K562 (cell line): ENCODE data around the gene CSDE1. TPM values are rescaled to one million over a fixed set of nuclear protein-coding genes. Genes with fewer than 3 reads are reported as not detected.

Experiments used
- CBFB ChIP-seq: sonication (generic); formaldehyde crosslinking; IDR thresholded peaks from 2 replicates; pipeline ENCODE4 v1.4.0; 2020; ENCODE audit warnings: mild to moderate bottlenecking, missing genetic modification reagents
- CHD2 ChIP-seq: IDR thresholded peaks from 2 replicates; pipeline ENCODE4 v1.6.1; 2011; ENCODE audit warnings: low read depth, low read length
- CREB3 ChIP-seq: fragments of 450-650 bp; conservative IDR thresholded peaks from 2 replicates; pipeline ENCODE4 v1.6.1; 2016; ENCODE audit warnings: missing genetic modification characterization, low read depth, mild to moderate bottlenecking, missing compliant biosample characterization, moderate library complexity
- FOXA1 ChIP-seq: fragments of 450-650 bp; IDR thresholded peaks from 2 replicates; pipeline ENCODE4 v1.6.1; 2016; ENCODE audit warnings: mild to moderate bottlenecking, borderline replicate concordance
- HMG20A ChIP-seq: fragments of 450-650 bp; formaldehyde crosslinking; conservative IDR thresholded peaks from 2 replicates; pipeline ENCODE4 v1.4.0; 2020; ENCODE audit warnings: mild to moderate bottlenecking, mixed read lengths
- MNT ChIP-seq, 2 experiments: fragments of 450-650 bp; conservative IDR thresholded peaks; 2 replicates each; pipeline ENCODE4 v1.6.1; 2017; ENCODE audit warnings: mild to moderate bottlenecking in 2 of 2, moderate library complexity in 2 of 2
- NELFE ChIP-seq: IDR thresholded peaks from 2 replicates; pipeline ENCODE4 v1.6.1; 2011; ENCODE audit warnings: mild to moderate bottlenecking; ENCODE audit not compliant: insufficient read depth, insufficient read length
- NFYB ChIP-seq: IDR thresholded peaks from 2 replicates; pipeline ENCODE4 v1.6.1; 2011; ENCODE audit warnings: mild to moderate bottlenecking, moderate library complexity; ENCODE audit not compliant: insufficient read length; ENCODE audit errors: extremely low read depth
- PTRF ChIP-seq: fragments of 450-650 bp; IDR thresholded peaks from 2 replicates; pipeline ENCODE4 v1.6.1; 2016; ENCODE audit warnings: mild to moderate bottlenecking, missing genetic modification characterization, missing compliant biosample characterization
- RREB1 ChIP-seq: fragments of 250-450 bp; sonication (Bioruptor Pico); IDR thresholded peaks from 2 replicates; pipeline ENCODE4 v1.4.0; 2020
- SLC30A9 ChIP-seq: fragments of 250-450 bp; sonication (Bioruptor Pico); IDR thresholded peaks from 2 replicates; pipeline ENCODE4 v1.8.0; 2022; ENCODE audit warnings: mild to moderate bottlenecking, moderate library complexity
- SMAD1 ChIP-seq: fragments of 150-350 bp; IDR thresholded peaks from 2 replicates; pipeline ENCODE4 v1.6.1; 2014; ENCODE audit warnings: low read length, low read depth; ENCODE audit not compliant: partially characterized antibody
- SRSF9 ChIP-seq: fragments of 200-400 bp; formaldehyde crosslinking; IDR thresholded peaks from 2 replicates; pipeline ENCODE4 v1.6.1; 2017; ENCODE audit warnings: low read depth, low read length, borderline replicate concordance
- TAF7 ChIP-seq: fragments of 450-650 bp; IDR thresholded peaks from 2 replicates; pipeline ENCODE4 v1.6.1; 2016; ENCODE audit warnings: missing genetic modification characterization, missing compliant biosample characterization
- ZBED1 ChIP-seq: IDR thresholded peaks from 2 replicates; pipeline ENCODE4 v1.6.1; 2014
- ZEB2 ChIP-seq: fragments of 450-650 bp; IDR thresholded peaks from 2 replicates; pipeline ENCODE4 v1.6.1; 2016
- ZNF134 ChIP-seq: fragments of 250-450 bp; sonication (Bioruptor Pico); conservative IDR thresholded peaks from 2 replicates; pipeline ENCODE4 v1.4.0; 2020
- ZNF584 ChIP-seq: fragments of 200-800 bp; sonication (Bioruptor generic); IDR thresholded peaks from 2 replicates; pipeline ENCODE4 v1.6.1; 2016; ENCODE audit warnings: low read depth, mild to moderate bottlenecking, missing genetic modification characterization, missing compliant biosample characterization
- ZNF707 ChIP-seq: fragments of 250-450 bp; sonication (Bioruptor Pico); conservative IDR thresholded peaks from 2 replicates; pipeline ENCODE4 v1.8.0; 2022; ENCODE audit warnings: inconsistent platforms, mild to moderate bottlenecking, moderate library complexity
- ZNF766 ChIP-seq: fragments of 200-800 bp; sonication (Bioruptor generic); conservative IDR thresholded peaks from 2 replicates; pipeline ENCODE4 v1.6.1; 2016; ENCODE audit warnings: missing genetic modification characterization, missing compliant biosample characterization
- polyA plus RNA-seq, 8 experiments: library from polyadenylated mRNA; depleted of rRNA in 4 of 8; stranded (reverse) in 5 of 8; unstranded in 3 of 8; fragments of >200 nt; fragmentation: Nextera tagmentation in 2 of 8; fragmentation: Illumina TruSeq in 1 of 8; extraction: Ambion mirVana in 2 of 8; extraction: Trizol in 1 of 8; gene quantifications; 2 replicates each; pipeline versions ENCODE4 v1.2.1 to v1.2.3, GENCODE V29; 2011 to 2014; ENCODE audit warnings: inconsistent platforms in 1 of 8, missing spikeins in 1 of 8
- total RNA-seq, 7 experiments: library from RNA; depleted of rRNA in 6 of 7; stranded (reverse); fragments of >200 nt in 6 of 7; fragmentation: Illumina TruSeq in 2 of 7; extraction: Trizol in 2 of 7; gene quantifications; 2 replicates each; pipeline versions ENCODE4 v1.2.1 to v1.2.3, GENCODE V29; 2011 to 2021; ENCODE audit warnings: low replicate concordance in 1 of 7

Gene CSDE1
- total and polyA plus RNA-seq, 9 of the 15 experiments (the other 6 are each of a cell fraction or from before 2014, with no cell fraction given) = 174 to 538 (median 403) TPM

DNA sequence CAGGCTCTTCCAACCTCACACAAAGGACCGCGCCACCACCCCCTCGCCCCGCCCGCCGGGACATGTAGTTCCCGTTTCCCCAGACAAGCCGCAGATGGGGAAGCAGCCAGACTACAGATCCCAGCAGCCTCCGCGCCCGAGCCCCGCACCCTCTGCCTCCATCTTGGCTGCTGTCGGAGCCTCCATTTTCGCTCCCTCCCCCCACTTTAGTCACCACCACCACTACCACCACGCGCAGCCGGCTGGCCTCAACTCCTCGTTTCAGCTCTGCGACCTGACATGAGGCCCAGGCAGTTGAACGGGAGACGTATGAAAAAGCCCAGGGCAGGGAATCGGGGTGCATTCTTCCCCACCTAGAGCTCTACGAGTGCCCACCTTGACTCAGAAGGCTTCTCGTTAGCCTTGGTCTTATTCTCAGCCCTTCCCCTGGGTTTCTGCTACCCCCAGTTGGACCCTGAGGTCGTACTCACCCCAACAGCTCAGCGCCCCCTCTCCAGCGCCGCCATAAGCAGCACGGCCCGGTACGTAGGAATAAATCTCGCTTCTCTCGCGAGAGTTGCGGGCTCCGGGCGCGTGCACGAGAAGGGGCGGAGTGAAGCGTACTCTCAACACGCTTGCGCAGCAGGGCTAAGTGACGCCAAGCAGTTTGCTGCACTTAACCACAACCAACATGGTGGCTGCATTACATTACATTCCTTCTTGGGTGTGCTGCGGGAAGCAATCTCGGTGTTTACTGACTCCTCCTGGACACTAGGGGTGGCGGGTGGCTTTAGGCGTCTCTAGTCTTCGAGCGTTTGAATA, at the start of gene CSDE1 (continued):
- TF ChIP-seq CREB3 (tag) (no peak), PTRF (tag) (no peak), HMG20A (CRISPR knock-in tag) (no peak), SRSF9 (no peak), ZBED1 (no peak), ZNF707 (CRISPR knock-in tag) (no peak), TAF7 (tag) (peak; percentile 99), FOXA1 (no peak), MNT (conservative IDR thresholded peaks at IDR 0.05) (peak; percentile 74 to 89), NELFE (no peak), CHD2 (peak; percentile 98), ZEB2 (no peak), NFYB (no peak), ZNF134 (CRISPR knock-in tag) (no peak), SMAD1 (peak; percentile 89), ZNF584 (peak; percentile 74; the same call in 1 of the 2 replicates), CBFB (CRISPR knock-in tag) (peak; percentile 91), SLC30A9 (CRISPR knock-in tag) (no peak), ZNF766 (CRISPR knock-in tag) (peak; percentile 92), RREB1 (no peak; the same call in 1 of the 2 replicates)
